ENCODE data around the gene CLDN5.

DNA sequence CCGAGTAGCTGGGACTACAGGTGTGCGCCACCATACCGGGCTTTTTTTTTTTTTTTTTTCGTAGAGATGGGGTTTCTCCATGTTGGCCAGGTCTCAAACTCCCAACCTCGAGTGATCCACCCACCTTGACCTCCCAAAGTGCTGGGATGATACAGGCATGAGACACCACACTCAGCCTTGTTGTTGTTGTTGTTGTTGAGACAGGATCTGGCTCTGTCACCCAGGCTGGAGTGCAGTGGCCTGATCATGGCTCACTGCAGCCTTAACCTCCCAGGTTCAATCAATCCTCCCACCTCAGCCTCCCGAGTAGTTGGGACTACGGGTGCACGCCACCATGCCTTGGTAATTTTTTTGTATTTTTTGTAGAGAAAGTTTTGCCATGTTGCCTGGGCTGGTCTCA lies 23.4 kb upstream of the CLDN5 start:
- TF ChIP-seq GATA3 (IDR thresholded peaks at IDR 0.05; ENCODE audit: low read depth, low read length) (no peak), GATA2 (IDR thresholded peaks at IDR 0.05; ENCODE audit: low read depth, low read length) (no peak)
